K562 (cell line): ENCODE measurements around the gene TAX1BP1. TPM values are rescaled to one million over a fixed set of nuclear protein-coding genes. Genes with fewer than 3 reads are reported as not detected.

Experiments
- ATAC-seq: fragments of 200-7000 bp; cut with Tn5 transposase; 3 replicates; pipeline ENCODE4 v1.9.1; 2020; ENCODE audit warnings: moderate library complexity
- BruUV-seq: library from RNA; stranded (reverse); fragments of 400-500 nt; replicated peaks from 2 replicates; lab custom pipeline; 2021; lab: Mats Ljungman, UMichigan
- CTCF ChIA-PET: fragments of 300-600 bp; formaldehyde crosslinking; extraction: SDS; loops from one replicate; lab custom pipeline; 2021; ENCODE audit warnings: low intra/inter-chr PET ratio; lab: Yijun Ruan, JAX
- POLR2A ChIA-PET: fragments of 300-600, 350-650 bp; sonication (Branson Sonifier 250); formaldehyde crosslinking; extraction: SDS; loops from one replicate; lab custom pipeline; 2021; ENCODE audit warnings: antibody characterized with exemption, inconsistent platforms; lab: Yijun Ruan, JAX
- DNase-seq, 4 experiments: peaks; one replicate each; pipeline versions ENCODE4 v3.0.0 to v3.0.0-alpha.2; 2011 to 2018; ENCODE audit warnings: low spot score in 3 of 4, mixed read lengths in 3 of 4; ENCODE audit errors: extremely low read depth in 1 of 4
- FAIRE-seq: peaks from 2 replicates; lab custom pipeline; 2011; peaks lifted over from hg19 to GRCh38; lab: Jason Lieb, UNC
- H2AFZ ChIP-seq: 2 replicates; pipeline ENCODE4 v1.6.0; 2011; ENCODE audit warnings: low read depth, low read length, control low read depth, inconsistent platforms
- H3K27ac ChIP-seq: fragments of 200-600 bp; 3 replicates; pipeline ENCODE4 v1.8.0; 2011; ENCODE audit warnings: low read depth, mild to moderate bottlenecking, control low read depth, inconsistent platforms, low read length, moderate library complexity, mixed read lengths; ENCODE audit errors: extremely low read depth
- H3K27me3 ChIP-seq, 2 experiments: fragments of 300-600 bp in 1 of 2; 2 replicates in 1 of 2; 3 replicates in 1 of 2; pipeline versions ENCODE4 v1.6.0 to v1.8.0; 2011; ENCODE audit warnings: inconsistent platforms in 2 of 2, low read length in 2 of 2, mild to moderate bottlenecking in 1 of 2, mixed read lengths in 1 of 2, moderate library complexity in 1 of 2; ENCODE audit not compliant: control insufficient read depth in 2 of 2, insufficient read depth in 2 of 2
- H3K36me3 ChIP-seq: fragments of 300-600 bp; 3 replicates; pipeline ENCODE4 v1.8.0; 2011; ENCODE audit warnings: mild to moderate bottlenecking, low read length, inconsistent platforms; ENCODE audit not compliant: control insufficient read depth, insufficient read depth
- H3K4me1 ChIP-seq, 2 experiments: fragments of 200-600 bp in 1 of 2; replicated peaks in 1 of 2; 2 replicates in 1 of 2; 3 replicates in 1 of 2; pipeline versions ENCODE4 v1.5.1 to v1.8.0; 2011; ENCODE audit warnings: inconsistent platforms in 2 of 2, low read length in 2 of 2, mild to moderate bottlenecking in 1 of 2, mixed read lengths in 1 of 2, moderate library complexity in 1 of 2; ENCODE audit not compliant: control insufficient read depth in 2 of 2, insufficient read depth in 2 of 2
- H3K4me2 ChIP-seq: 2 replicates; pipeline ENCODE4 v1.6.1; 2011; ENCODE audit warnings: low read length, control low read depth, inconsistent platforms, mixed read lengths; ENCODE audit not compliant: insufficient read depth
- H3K4me3 ChIP-seq: fragments of 200-600 bp; sonication (generic), shearing (Covaris generic); 2 replicates; pipeline ENCODE4 v1.5.1; 2016; ENCODE audit warnings: control low read depth, inconsistent platforms
- H3K79me2 ChIP-seq: fragments of 200-600 bp; 3 replicates; pipeline ENCODE4 v1.8.0; 2011; ENCODE audit warnings: low read length, inconsistent platforms; ENCODE audit not compliant: control insufficient read depth, insufficient read depth
- H3K9ac ChIP-seq, 2 experiments: 2 replicates each; pipeline versions ENCODE4 v1.6.0 to v1.6.1; 2011; ENCODE audit warnings: low read depth in 2 of 2, low read length in 2 of 2, control low read depth in 1 of 2, inconsistent platforms in 1 of 2, mild to moderate bottlenecking in 1 of 2, mixed read lengths in 1 of 2; ENCODE audit not compliant: insufficient read depth in 1 of 2
- H3K9me1 ChIP-seq: one replicate; pipeline ENCODE4 v1.6.0; 2011; ENCODE audit warnings: inconsistent platforms, mild to moderate bottlenecking, low read length, moderate library complexity; ENCODE audit not compliant: control insufficient read depth, insufficient read depth
- H3K9me3 ChIP-seq: replicated peaks from 2 replicates; pipeline ENCODE4 v1.5.1; 2011; ENCODE audit warnings: low read depth, low read length, inconsistent platforms; ENCODE audit not compliant: control insufficient read depth, insufficient read depth
- H4K20me1 ChIP-seq: replicated peaks from 2 replicates; pipeline ENCODE4 v1.6.1; 2011; ENCODE audit warnings: low read length, inconsistent platforms, mixed read lengths; ENCODE audit not compliant: control insufficient read depth, insufficient read depth
- C11orf30 ChIP-seq: fragments of 450-650 bp; IDR thresholded peaks from 2 replicates; pipeline ENCODE4 v1.6.1; 2016; ENCODE audit warnings: low read depth, mild to moderate bottlenecking
- CREB1 ChIP-seq, 2 experiments: sonication (generic) in 1 of 2; formaldehyde crosslinking in 1 of 2; IDR thresholded peaks; 2 replicates each; pipeline versions ENCODE4 v1.6.1 to v1.8.0; 2012 to 2022; ENCODE audit warnings: inconsistent platforms in 1 of 2, mild to moderate bottlenecking in 1 of 2, missing genetic modification reagents in 1 of 2, moderate library complexity in 1 of 2
- ELK1 ChIP-seq: sonication (generic); formaldehyde crosslinking; IDR thresholded peaks from 2 replicates; pipeline ENCODE4 v1.8.1; 2022; ENCODE audit warnings: missing genetic modification reagents
- HDAC2 ChIP-seq: fragments of 450-650 bp; IDR thresholded peaks from 2 replicates; pipeline ENCODE4 v1.6.1; 2016; ENCODE audit warnings: mild to moderate bottlenecking
- HDAC8 ChIP-seq: fragments of 450-650 bp; IDR thresholded peaks from 2 replicates; pipeline ENCODE4 v1.6.1; 2016; ENCODE audit warnings: mild to moderate bottlenecking, missing genetic modification characterization, moderate library complexity, missing compliant biosample characterization
- MAFF ChIP-seq: IDR thresholded peaks from 2 replicates; pipeline ENCODE4 v1.6.1; 2012; ENCODE audit warnings: low read length, improper control_type of control experiment
- MAFG ChIP-seq: fragments of 450-650 bp; conservative IDR thresholded peaks from 2 replicates; pipeline ENCODE4 v1.6.1; 2016; ENCODE audit warnings: missing genetic modification characterization, missing compliant biosample characterization
- MAFK ChIP-seq: IDR thresholded peaks from 2 replicates; pipeline ENCODE4 v1.6.1; 2011; ENCODE audit warnings: low read length, improper control_type of control experiment
- PHB2 ChIP-seq: fragments of 450-650 bp; IDR thresholded peaks from 2 replicates; pipeline ENCODE4 v1.6.1; 2017; ENCODE audit warnings: low read depth
- PPARD ChIP-seq: fragments of 250-450 bp; sonication (Bioruptor Pico); IDR thresholded peaks from 2 replicates; pipeline ENCODE4 v1.8.0; 2022; ENCODE audit warnings: inconsistent platforms, mild to moderate bottlenecking, moderate library complexity
- RFX5 ChIP-seq: IDR thresholded peaks from 2 replicates; pipeline ENCODE4 v1.6.1; 2011; ENCODE audit warnings: low read depth, mild to moderate bottlenecking, improper control_type of control experiment, low read length
- RHOXF2B ChIP-seq: fragments of 250-450 bp; sonication (Bioruptor Pico); conservative IDR thresholded peaks from 2 replicates; pipeline ENCODE4 v1.5.1; 2021
- TAF15 ChIP-seq: fragments of 200-400 bp; formaldehyde crosslinking; IDR thresholded peaks from 2 replicates; pipeline ENCODE4 v1.6.1; 2017; ENCODE audit warnings: mild to moderate bottlenecking, low read depth, low read length, moderate library complexity
- U2AF1 ChIP-seq: fragments of 200-400 bp; formaldehyde crosslinking; optimal IDR thresholded peaks from 2 replicates; pipeline ENCODE3; 2017; ENCODE audit warnings: mild to moderate bottlenecking, low read depth, low read length, moderate library complexity
- ZNF212 ChIP-seq: fragments of 450-650 bp; formaldehyde crosslinking; IDR thresholded peaks from 2 replicates; pipeline ENCODE4 v1.4.0; 2020; ENCODE audit warnings: mild to moderate bottlenecking
- ZNF316 ChIP-seq: fragments of 450-650 bp; IDR thresholded peaks from 2 replicates; pipeline ENCODE4 v1.6.1; 2016
- ZNF57 ChIP-seq: fragments of 450-650 bp; formaldehyde crosslinking; IDR thresholded peaks from 2 replicates; pipeline ENCODE4 v1.4.0; 2020; ENCODE audit warnings: mild to moderate bottlenecking, moderate library complexity
- ZNF609 ChIP-seq: sonication (generic); formaldehyde crosslinking; IDR thresholded peaks from 2 replicates; pipeline ENCODE4 v1.8.1; 2023; ENCODE audit warnings: missing genetic modification reagents, mild to moderate bottlenecking, borderline replicate concordance
- WGBS: fragments of 100-300 bp; shearing (Covaris generic); methylation state at CpG from one replicate; pipeline ENCODE4 v1.1.6; 2016; ENCODE audit warnings: low coverage, mixed read lengths; ENCODE audit not compliant: insufficient coverage; ENCODE audit errors: missing lambda C conversion rate; 5-methylcytosine and 5-hydroxymethylcytosine counted together
- in situ Hi-C: fragments of 300-500 bp; cut with MboI; formaldehyde crosslinking; loops from 4 replicates; pipeline ENCODE4 v1.15.0; 2018; ENCODE audit warnings: inconsistent platforms, mixed read lengths
- intact Hi-C: fragments of 100-400 bp; cut with micrococcal nuclease; formaldehyde crosslinking; loops from 2 replicates; pipeline ENCODE4 v1.14.2; 2022
- polyA plus RNA-seq, 8 experiments: library from polyadenylated mRNA; depleted of rRNA in 4 of 8; stranded (reverse) in 5 of 8; unstranded in 3 of 8; fragments of >200 nt; fragmentation: Nextera tagmentation in 2 of 8; fragmentation: Illumina TruSeq in 1 of 8; extraction: Ambion mirVana in 2 of 8; extraction: Trizol in 1 of 8; gene quantifications; 2 replicates each; pipeline versions ENCODE4 v1.2.1 to v1.2.3, GENCODE V29; 2011 to 2014; ENCODE audit warnings: inconsistent platforms in 1 of 8, missing spikeins in 1 of 8
- total RNA-seq, 7 experiments: library from RNA; depleted of rRNA in 6 of 7; stranded (reverse); fragments of >200 nt in 6 of 7; fragmentation: Illumina TruSeq in 2 of 7; extraction: Trizol in 2 of 7; gene quantifications; 2 replicates each; pipeline versions ENCODE4 v1.2.1 to v1.2.3, GENCODE V29; 2011 to 2021; ENCODE audit warnings: low replicate concordance in 1 of 7

The TAX1BP1 gene
- total and polyA plus RNA-seq, 9 of the 15 experiments (the other 6 are each of a cell fraction or from before 2014, with no cell fraction given), result 49.0 to 119 (median 75.9) TPM

- WGBS, result 77% methylated on average over 1 of the region's 1 CpG
- peak; percentile 77 for TF ChIP-seq C11orf30
- TF ChIP-seq TAF15, result no peak
- no peak for TF ChIP-seq RHOXF2B (CRISPR knock-in tag)
- TF ChIP-seq ELK1 (CRISPR knock-in tag), result no peak
- TF ChIP-seq ZNF609, result no peak
- no peak for TF ChIP-seq PHB2
- TF ChIP-seq HDAC8 (tag), result no peak
- peak; percentile 59 for TF ChIP-seq MAFG (tag)
- no peak for TF ChIP-seq RFX5
- peak; percentile 88 for TF ChIP-seq ZNF316
- TF ChIP-seq HDAC2, result no peak
- no peak for TF ChIP-seq PPARD
- TF ChIP-seq ZNF57 (CRISPR knock-in tag), result no peak
- no peak for TF ChIP-seq ZNF212
- no peak for TF ChIP-seq U2AF1
- TF ChIP-seq MAFF, result peak; percentile 83
- no peak for TF ChIP-seq CREB1 (IDR thresholded peaks at IDR 0.05)
- no peak for TF ChIP-seq CREB1 (CRISPR knock-in tag; IDR thresholded peaks at IDR 0.05)
- peak; percentile 72 for TF ChIP-seq MAFK
- TF ChIP-seq, all 486 proteins: peak for 5
- Histone ChIP-seq H3K9ac (no peak overlapping the region), H4K20me1 (no peaks in the 10 kb centered on the region), H3K36me3 (peaks cover 44% of the 10 kb centered on the region), H2AFZ (no peak overlapping the region), H3K4me1 (no peaks in the 10 kb centered on the region), H3K27ac (no peak overlapping the region), H3K4me3 (no peak overlapping the region), H3K27me3 (no peaks in the 10 kb centered on the region), H3K79me2 (no peaks in the 10 kb centered on the region), H3K9me1 (no peaks in the 10 kb centered on the region), H3K9me3 (no peaks in the 10 kb centered on the region), H3K4me2 (no peak overlapping the region)
- ChIA-PET POLR2A (no interaction called here), CTCF (no interaction called here)
- no TSS peak for BruUV-seq
- intact Hi-C loops (no loop called here), in situ Hi-C loops (no loop called here)
- FAIRE-seq, result no peak
- ATAC-seq, result no peak
- no peak for DNase-seq
Measured at GRCh38 chr7:27795977-27796376, 56.0 kb downstream of the TAX1BP1 start.
